K562 (cell line): ENCODE results near the gene PHF12. TPM values are rescaled to one million over a fixed set of nuclear protein-coding genes. Genes with fewer than 3 reads are reported as not detected.

Source experiments
- ATAC-seq: fragments of 200-7000 bp; cut with Tn5 transposase; 3 replicates; pipeline ENCODE4 v1.9.1; 2020; ENCODE audit warnings: moderate library complexity
- BruUV-seq: library from RNA; stranded (reverse); fragments of 400-500 nt; replicated peaks from 2 replicates; lab custom pipeline; 2021; lab: Mats Ljungman, UMichigan
- CTCF ChIA-PET: fragments of 300-600 bp; formaldehyde crosslinking; extraction: SDS; loops from one replicate; lab custom pipeline; 2021; ENCODE audit warnings: low intra/inter-chr PET ratio; lab: Yijun Ruan, JAX
- POLR2A ChIA-PET: fragments of 300-600, 350-650 bp; sonication (Branson Sonifier 250); formaldehyde crosslinking; extraction: SDS; loops from one replicate; lab custom pipeline; 2021; ENCODE audit warnings: antibody characterized with exemption, inconsistent platforms; lab: Yijun Ruan, JAX
- DNase-seq, 4 experiments: peaks; one replicate each; pipeline versions ENCODE4 v3.0.0 to v3.0.0-alpha.2; 2011 to 2018; ENCODE audit warnings: low spot score in 3 of 4, mixed read lengths in 3 of 4; ENCODE audit errors: extremely low read depth in 1 of 4
- FAIRE-seq: peaks from 2 replicates; lab custom pipeline; 2011; peaks lifted over from hg19 to GRCh38; lab: Jason Lieb, UNC
- H2AFZ ChIP-seq: 2 replicates; pipeline ENCODE4 v1.6.0; 2011; ENCODE audit warnings: low read depth, low read length, control low read depth, inconsistent platforms
- H3K27ac ChIP-seq: fragments of 200-600 bp; 3 replicates; pipeline ENCODE4 v1.8.0; 2011; ENCODE audit warnings: low read depth, mild to moderate bottlenecking, control low read depth, inconsistent platforms, low read length, moderate library complexity, mixed read lengths; ENCODE audit errors: extremely low read depth
- H3K27me3 ChIP-seq, 2 experiments: fragments of 300-600 bp in 1 of 2; 2 replicates in 1 of 2; 3 replicates in 1 of 2; pipeline versions ENCODE4 v1.6.0 to v1.8.0; 2011; ENCODE audit warnings: inconsistent platforms in 2 of 2, low read length in 2 of 2, mild to moderate bottlenecking in 1 of 2, mixed read lengths in 1 of 2, moderate library complexity in 1 of 2; ENCODE audit not compliant: control insufficient read depth in 2 of 2, insufficient read depth in 2 of 2
- H3K36me3 ChIP-seq: fragments of 300-600 bp; 3 replicates; pipeline ENCODE4 v1.8.0; 2011; ENCODE audit warnings: mild to moderate bottlenecking, low read length, inconsistent platforms; ENCODE audit not compliant: control insufficient read depth, insufficient read depth
- H3K4me1 ChIP-seq, 2 experiments: fragments of 200-600 bp in 1 of 2; replicated peaks in 1 of 2; 2 replicates in 1 of 2; 3 replicates in 1 of 2; pipeline versions ENCODE4 v1.5.1 to v1.8.0; 2011; ENCODE audit warnings: inconsistent platforms in 2 of 2, low read length in 2 of 2, mild to moderate bottlenecking in 1 of 2, mixed read lengths in 1 of 2, moderate library complexity in 1 of 2; ENCODE audit not compliant: control insufficient read depth in 2 of 2, insufficient read depth in 2 of 2
- H3K4me2 ChIP-seq: 2 replicates; pipeline ENCODE4 v1.6.1; 2011; ENCODE audit warnings: low read length, control low read depth, inconsistent platforms, mixed read lengths; ENCODE audit not compliant: insufficient read depth
- H3K4me3 ChIP-seq: fragments of 200-600 bp; sonication (generic), shearing (Covaris generic); 2 replicates; pipeline ENCODE4 v1.5.1; 2016; ENCODE audit warnings: control low read depth, inconsistent platforms
- H3K79me2 ChIP-seq: fragments of 200-600 bp; 3 replicates; pipeline ENCODE4 v1.8.0; 2011; ENCODE audit warnings: low read length, inconsistent platforms; ENCODE audit not compliant: control insufficient read depth, insufficient read depth
- H3K9ac ChIP-seq, 2 experiments: 2 replicates each; pipeline versions ENCODE4 v1.6.0 to v1.6.1; 2011; ENCODE audit warnings: low read depth in 2 of 2, low read length in 2 of 2, control low read depth in 1 of 2, inconsistent platforms in 1 of 2, mild to moderate bottlenecking in 1 of 2, mixed read lengths in 1 of 2; ENCODE audit not compliant: insufficient read depth in 1 of 2
- H3K9me1 ChIP-seq: one replicate; pipeline ENCODE4 v1.6.0; 2011; ENCODE audit warnings: inconsistent platforms, mild to moderate bottlenecking, low read length, moderate library complexity; ENCODE audit not compliant: control insufficient read depth, insufficient read depth
- H3K9me3 ChIP-seq: replicated peaks from 2 replicates; pipeline ENCODE4 v1.5.1; 2011; ENCODE audit warnings: low read depth, low read length, inconsistent platforms; ENCODE audit not compliant: control insufficient read depth, insufficient read depth
- H4K20me1 ChIP-seq: replicated peaks from 2 replicates; pipeline ENCODE4 v1.6.1; 2011; ENCODE audit warnings: low read length, inconsistent platforms, mixed read lengths; ENCODE audit not compliant: control insufficient read depth, insufficient read depth
- CBFA2T2 ChIP-seq: fragments of 450-650 bp; conservative IDR thresholded peaks from 2 replicates; pipeline ENCODE4 v1.6.1; 2017; ENCODE audit warnings: mild to moderate bottlenecking
- CSDE1 ChIP-seq, 2 experiments: fragments of 450-650 bp; IDR thresholded peaks; 2 replicates each; pipeline ENCODE4 v1.6.1; 2016; ENCODE audit warnings: mild to moderate bottlenecking in 1 of 2
- FOXK2 ChIP-seq, 2 experiments: fragments of 450-650 bp; IDR thresholded peaks in 1 of 2; conservative IDR thresholded peaks in 1 of 2; 2 replicates each; pipeline ENCODE4 v1.6.1; 2016; ENCODE audit warnings: low read depth in 2 of 2, mild to moderate bottlenecking in 1 of 2
- GABPB1 ChIP-seq: sonication (generic); formaldehyde crosslinking; IDR thresholded peaks from 2 replicates; pipeline ENCODE4 v1.8.0; 2022; ENCODE audit warnings: mild to moderate bottlenecking, missing genetic modification reagents
- POU5F1 ChIP-seq: fragments of 150-350 bp; IDR thresholded peaks from 2 replicates; pipeline ENCODE4 v1.6.1; 2014; ENCODE audit warnings: borderline replicate concordance, low read length, low read depth, mild to moderate bottlenecking; ENCODE audit not compliant: partially characterized antibody
- RAD21 ChIP-seq, 2 experiments: fragments of 250-450 bp in 1 of 2; fragments of 450-650 bp in 1 of 2; sonication (Bioruptor Pico) in 1 of 2; formaldehyde crosslinking in 1 of 2; IDR thresholded peaks in 1 of 2; conservative IDR thresholded peaks in 1 of 2; 2 replicates each; pipeline versions ENCODE4 v1.4.0 to v1.8.0; 2020 to 2022; ENCODE audit warnings: mild to moderate bottlenecking in 2 of 2, moderate library complexity in 1 of 2
- SMAD3 ChIP-seq: fragments of 450-650 bp; formaldehyde crosslinking; conservative IDR thresholded peaks from 2 replicates; pipeline ENCODE4 v1.4.0; 2020; ENCODE audit warnings: mild to moderate bottlenecking
- SMAD4 ChIP-seq: fragments of 250-450 bp; sonication (Bioruptor Pico); conservative IDR thresholded peaks from 2 replicates; pipeline ENCODE4 v1.8.0; 2021; ENCODE audit warnings: inconsistent platforms, mild to moderate bottlenecking, moderate library complexity
- ZNF174 ChIP-seq: fragments of 250-450 bp; sonication (Bioruptor Pico); IDR thresholded peaks from 2 replicates; pipeline ENCODE4 v1.4.0; 2020; ENCODE audit warnings: mild to moderate bottlenecking
- WGBS: fragments of 100-300 bp; shearing (Covaris generic); methylation state at CpG from one replicate; pipeline ENCODE4 v1.1.6; 2016; ENCODE audit warnings: low coverage, mixed read lengths; ENCODE audit not compliant: insufficient coverage; ENCODE audit errors: missing lambda C conversion rate; 5-methylcytosine and 5-hydroxymethylcytosine counted together
- in situ Hi-C: fragments of 300-500 bp; cut with MboI; formaldehyde crosslinking; loops from 4 replicates; pipeline ENCODE4 v1.15.0; 2018; ENCODE audit warnings: inconsistent platforms, mixed read lengths
- intact Hi-C: fragments of 100-400 bp; cut with micrococcal nuclease; formaldehyde crosslinking; loops from 2 replicates; pipeline ENCODE4 v1.14.2; 2022
- polyA plus RNA-seq, 8 experiments: library from polyadenylated mRNA; depleted of rRNA in 4 of 8; stranded (reverse) in 5 of 8; unstranded in 3 of 8; fragments of >200 nt; fragmentation: Nextera tagmentation in 2 of 8; fragmentation: Illumina TruSeq in 1 of 8; extraction: Ambion mirVana in 2 of 8; extraction: Trizol in 1 of 8; gene quantifications; 2 replicates each; pipeline versions ENCODE4 v1.2.1 to v1.2.3, GENCODE V29; 2011 to 2014; ENCODE audit warnings: inconsistent platforms in 1 of 8, missing spikeins in 1 of 8
- total RNA-seq, 7 experiments: library from RNA; depleted of rRNA in 6 of 7; stranded (reverse); fragments of >200 nt in 6 of 7; fragmentation: Illumina TruSeq in 2 of 7; extraction: Trizol in 2 of 7; gene quantifications; 2 replicates each; pipeline versions ENCODE4 v1.2.1 to v1.2.3, GENCODE V29; 2011 to 2021; ENCODE audit warnings: low replicate concordance in 1 of 7

The PHF12 gene
- total and polyA plus RNA-seq, 9 of the 15 experiments (the other 6 are each of a cell fraction or from before 2014, with no cell fraction given), result 0.82 to 31.3 (median 13.5) TPM

GRCh38 chr17:28940142-28940541 lies 11.2 kb downstream of the PHF12 start:
- TF ChIP-seq POU5F1, result no peak
- no peak for TF ChIP-seq ZNF174 (CRISPR knock-in tag)
- TF ChIP-seq SMAD3, result no peak
- TF ChIP-seq CBFA2T2, result no peak
- no peak for TF ChIP-seq RAD21 (CRISPR knock-in tag; conservative IDR thresholded peaks at IDR 0.05 in 1 of 2, IDR thresholded peaks at IDR 0.05 in 1 of 2)
- no peak for TF ChIP-seq FOXK2 (conservative IDR thresholded peaks at IDR 0.05 in 1 of 2, IDR thresholded peaks at IDR 0.05 in 1 of 2; ENCODE audit: low read depth in 2 of 2)
- TF ChIP-seq SMAD4, result no peak
- no peak for TF ChIP-seq GABPB1 (CRISPR knock-in tag)
- TF ChIP-seq CSDE1 (IDR thresholded peaks at IDR 0.05), result no peak
- intact Hi-C loops, result no loop called here
- ChIA-PET POLR2A (interaction anchor here (0.7 to 3.7 kb wide), 3 partner anchors 9 to 538 kb away, joined by 4 to 24 read pairs (median 13); no protein-coding TSS in a partner anchor), CTCF (no interaction called here)
- no peak for ATAC-seq
- Histone ChIP-seq H3K4me2 (no peak overlapping the region), H2AFZ (no peak overlapping the region), H4K20me1 (peaks cover 6% of the 10 kb centered on the region; the same call in 1 of the 2 replicates), H3K9me3 (no peaks in the 10 kb centered on the region), H3K9me1 (no peaks in the 10 kb centered on the region), H3K36me3 (peaks cover 74% of the 10 kb centered on the region), H3K4me1 (peaks cover 0 to 16% of the 10 kb centered on the region in 2 experiments; a peak in 3 of 5 replicates), H3K79me2 (peaks cover 90% of the 10 kb centered on the region), H3K9ac (no peak overlapping the region), H3K4me3 (no peak overlapping the region), H3K27me3 (no peaks in the 10 kb centered on the region), H3K27ac (no peak overlapping the region)
- BruUV-seq, result no TSS peak
- in situ Hi-C loops, result no loop called here
- WGBS, result 72% methylated on average over 3 of the region's 3 CpGs
- no peak for FAIRE-seq
- DNase-seq, result no peak
